Measurements from ENCODE around the gene MUSTN1. TPM values are rescaled to one million over a fixed set of nuclear protein-coding genes. Genes with fewer than 3 reads are reported as not detected.

Gene MUSTN1
- total RNA-seq, 2 experiments from 2014 or later = 0.28 to 1.7 TPM

GRCh38 chr3:52836471-52836845 lies 1.6 kb upstream of the MUSTN1 start:
- ChIA-PET CTCF (ENCODE audit: unreplicated experiment) (no interaction called here), POLR2A (interaction anchor here (0.5 to 1.0 kb wide), 3 partner anchors 105 to 237 kb away, joined by 3 to 4 read pairs (median 3); no protein-coding TSS in a partner anchor)
- no peak overlapping the region for H3K27ac ChIP-seq (ENCODE audit: low read depth, low read length, poor library complexity, severe bottlenecking)

GRCh38 chr3:52835766-52836470 lies 1.1 kb upstream of the MUSTN1 start:
- H3K9me3 ChIP-seq (ENCODE audit: low read length) = no peaks in the 10 kb centered on the region
- H3K9me2 ChIP-seq (ENCODE audit: insufficient read depth, low read length) = no peaks in the 10 kb centered on the region
- no TSS peak for BruUV-seq (replicated peaks)
- ChIA-PET POLR2A (no interaction called here), CTCF (ENCODE audit: unreplicated experiment) (no interaction called here)
- H3K4me1 ChIP-seq (ENCODE audit: insufficient read depth, low read length, poor library complexity, severe bottlenecking) = no peaks in the 10 kb centered on the region
- no peaks in the 10 kb centered on the region for H3K36me3 ChIP-seq (ENCODE audit: insufficient read depth, low read length)
- no peaks in the 10 kb centered on the region for H3K79me2 ChIP-seq (ENCODE audit: insufficient read depth, low read depth, low read length)
- TF ChIP-seq CTCF (conservative IDR thresholded peaks at IDR 0.05; ENCODE audit: low read length) = no peak
- no peak for TF ChIP-seq EZH2phosphoT487 (IDR thresholded peaks at IDR 0.05; ENCODE audit: borderline replicate concordance, low read depth, low read length)
- no peaks in the 10 kb centered on the region for H4K20me1 ChIP-seq (ENCODE audit: insufficient read depth, low read length)
- DNase-seq (ENCODE audit: low spot score) = no peak
- H2AFZ ChIP-seq (ENCODE audit: low read length) = no peak overlapping the region
- no peak overlapping the region for H3K27ac ChIP-seq (ENCODE audit: low read depth, low read length, poor library complexity, severe bottlenecking)
- intact Hi-C loops (cut with micrococcal nuclease; ENCODE audit: unreplicated experiment) = no loop called here
- no peak overlapping the region for H3K4me2 ChIP-seq (ENCODE audit: low read length)
- no peak overlapping the region for H3K4me3 ChIP-seq (ENCODE audit: low read depth, low read length, poor library complexity, severe bottlenecking)

More at GRCh38 chr3:52836471-52836845, 1.6 kb upstream of the MUSTN1 start:
- Histone ChIP-seq H2AFZ (ENCODE audit: low read length) (no peak overlapping the region), H3K36me3 (ENCODE audit: insufficient read depth, low read length) (no peaks in the 10 kb centered on the region), H3K9me3 (ENCODE audit: low read length) (no peaks in the 10 kb centered on the region), H4K20me1 (ENCODE audit: insufficient read depth, low read length) (no peaks in the 10 kb centered on the region), H3K4me3 (ENCODE audit: low read depth, low read length, poor library complexity, severe bottlenecking) (no peak overlapping the region), H3K9me2 (ENCODE audit: insufficient read depth, low read length) (no peaks in the 10 kb centered on the region), H3K4me1 (ENCODE audit: insufficient read depth, low read length, poor library complexity, severe bottlenecking) (no peaks in the 10 kb centered on the region), H3K79me2 (ENCODE audit: insufficient read depth, low read depth, low read length) (no peaks in the 10 kb centered on the region), H3K4me2 (ENCODE audit: low read length) (no peak overlapping the region)
- intact Hi-C loops (cut with micrococcal nuclease; ENCODE audit: unreplicated experiment) = no loop called here
- no peak for DNase-seq (ENCODE audit: low spot score)
- TF ChIP-seq CTCF (conservative IDR thresholded peaks at IDR 0.05; ENCODE audit: low read length) (no peak), EZH2phosphoT487 (IDR thresholded peaks at IDR 0.05; ENCODE audit: borderline replicate concordance, low read depth, low read length) (no peak)
- BruUV-seq (replicated peaks) = no TSS peak

- Histone ChIP-seq H3K4me2 (ENCODE audit: low read length) (no peak overlapping the region), H3K9me2 (ENCODE audit: insufficient read depth, low read length) (no peaks in the 10 kb centered on the region), H2AFZ (ENCODE audit: low read length) (no peak overlapping the region), H3K79me2 (ENCODE audit: insufficient read depth, low read depth, low read length) (no peaks in the 10 kb centered on the region), H3K4me1 (ENCODE audit: insufficient read depth, low read length, poor library complexity, severe bottlenecking) (no peaks in the 10 kb centered on the region), H3K9me3 (ENCODE audit: low read length) (no peaks in the 10 kb centered on the region), H3K4me3 (ENCODE audit: low read depth, low read length, poor library complexity, severe bottlenecking) (no peak overlapping the region), H4K20me1 (ENCODE audit: insufficient read depth, low read length) (no peaks in the 10 kb centered on the region), H3K27ac (ENCODE audit: low read depth, low read length, poor library complexity, severe bottlenecking) (no peak overlapping the region), H3K36me3 (ENCODE audit: insufficient read depth, low read length) (no peaks in the 10 kb centered on the region)
- ChIA-PET CTCF (ENCODE audit: unreplicated experiment) (no interaction called here), POLR2A (no interaction called here)
- intact Hi-C loops (cut with micrococcal nuclease; ENCODE audit: unreplicated experiment) = no loop called here
- TF ChIP-seq CTCF (conservative IDR thresholded peaks at IDR 0.05; ENCODE audit: low read length) (no peak), EZH2phosphoT487 (IDR thresholded peaks at IDR 0.05; ENCODE audit: borderline replicate concordance, low read depth, low read length) (no peak)
- no TSS peak for BruUV-seq (replicated peaks)
- DNase-seq (ENCODE audit: low spot score) = no peak
Observed at GRCh38 chr3:52833202-52833601, 1.6 kb downstream of the MUSTN1 start.

Data from OCI-LY7 (cell line).